Gastrocnemius medialis (tissue), 4 donors: Measurements from ENCODE around the gene FASTKD2.

Experiments
- POLR2A ChIP-seq, 2 donors: fragments of 450-650 bp; IDR thresholded peaks; one replicate each; pipeline ENCODE4 v1.6.1; 2017; ENCODE audit warnings: antibody characterized with exemption in 2 of 2, mild to moderate bottlenecking in 2 of 2, moderate library complexity in 2 of 2
- TF ChIP-seq, protein P1 (sequence below), 5 experiments: fragments of 450-650 bp in 3 of 5; fragments of 200-600 bp in 2 of 5; sonication (generic) in 2 of 5; IDR thresholded peaks in 4 of 5; conservative IDR thresholded peaks in 1 of 5; 1 replicate in 4 of 5; 2 replicates in 1 of 5; pipeline ENCODE4 v1.5.1; 2016 to 2019; ENCODE audit warnings: antibody characterized with exemption in 5 of 5, mild to moderate bottlenecking in 3 of 5, moderate library complexity in 3 of 5

GRCh38 chr2:206783718-206784117 is 18.3 kb downstream of the FASTKD2 start:
- TF ChIP-seq, protein P1, sequence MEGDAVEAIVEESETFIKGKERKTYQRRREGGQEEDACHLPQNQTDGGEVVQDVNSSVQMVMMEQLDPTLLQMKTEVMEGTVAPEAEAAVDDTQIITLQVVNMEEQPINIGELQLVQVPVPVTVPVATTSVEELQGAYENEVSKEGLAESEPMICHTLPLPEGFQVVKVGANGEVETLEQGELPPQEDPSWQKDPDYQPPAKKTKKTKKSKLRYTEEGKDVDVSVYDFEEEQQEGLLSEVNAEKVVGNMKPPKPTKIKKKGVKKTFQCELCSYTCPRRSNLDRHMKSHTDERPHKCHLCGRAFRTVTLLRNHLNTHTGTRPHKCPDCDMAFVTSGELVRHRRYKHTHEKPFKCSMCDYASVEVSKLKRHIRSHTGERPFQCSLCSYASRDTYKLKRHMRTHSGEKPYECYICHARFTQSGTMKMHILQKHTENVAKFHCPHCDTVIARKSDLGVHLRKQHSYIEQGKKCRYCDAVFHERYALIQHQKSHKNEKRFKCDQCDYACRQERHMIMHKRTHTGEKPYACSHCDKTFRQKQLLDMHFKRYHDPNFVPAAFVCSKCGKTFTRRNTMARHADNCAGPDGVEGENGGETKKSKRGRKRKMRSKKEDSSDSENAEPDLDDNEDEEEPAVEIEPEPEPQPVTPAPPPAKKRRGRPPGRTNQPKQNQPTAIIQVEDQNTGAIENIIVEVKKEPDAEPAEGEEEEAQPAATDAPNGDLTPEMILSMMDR (IDR thresholded peaks at IDR 0.05 in 4 of 5, conservative IDR thresholded peaks at IDR 0.05 in 1 of 5): no peak
- TF ChIP-seq POLR2A (IDR thresholded peaks at IDR 0.05): no peak
